Neuronal stem cell (in vitro differentiated cells): ENCODE measurements around the gene MFAP2.
A peak's percentile ranks its signal among the peaks of the same experiment; 100 is the strongest.

Source experiments
- DNase-seq: peaks from one replicate; pipeline ENCODE4 v3.0.0-alpha.2; 2013; ENCODE audit warnings: low spot score
- H2AFZ ChIP-seq: one replicate; pipeline ENCODE4 v1.6.1; 2013; ENCODE audit warnings: mild to moderate bottlenecking, low read length, inconsistent platforms
- H2AK5ac ChIP-seq: 2 replicates; pipeline ENCODE4 v1.6.1; 2013; ENCODE audit warnings: low read depth, mild to moderate bottlenecking, inconsistent platforms, low read length, moderate library complexity, mixed read lengths
- H2BK120ac ChIP-seq: 2 replicates; pipeline ENCODE4 v1.6.1; 2013; ENCODE audit warnings: low read depth, mild to moderate bottlenecking, inconsistent platforms, low read length, moderate library complexity, mixed read lengths
- H2BK12ac ChIP-seq: one replicate; pipeline ENCODE4 v1.6.1; 2013; ENCODE audit warnings: low read length, inconsistent platforms
- H2BK15ac ChIP-seq: 2 replicates; pipeline ENCODE4 v1.6.1; 2013; ENCODE audit warnings: mild to moderate bottlenecking, low read length, inconsistent platforms, mixed read lengths
- H2BK5ac ChIP-seq: one replicate; pipeline ENCODE4 v1.6.1; 2013; ENCODE audit warnings: inconsistent platforms, mild to moderate bottlenecking, low read length, moderate library complexity
- H3K14ac ChIP-seq: one replicate; pipeline ENCODE4 v1.6.1; 2013; ENCODE audit warnings: low read length, inconsistent platforms
- H3K18ac ChIP-seq: 2 replicates; pipeline ENCODE4 v1.6.1; 2013; ENCODE audit warnings: low read length, inconsistent platforms
- H3K23ac ChIP-seq: 2 replicates; pipeline ENCODE4 v1.6.1; 2013; ENCODE audit warnings: low read depth, mild to moderate bottlenecking, mixed read lengths, low read length, inconsistent platforms; ENCODE audit not compliant: poor library complexity
- H3K27ac ChIP-seq: replicated peaks from 3 replicates; pipeline ENCODE4 v1.5.1; 2013; ENCODE audit warnings: low read length, inconsistent platforms
- H3K27me3 ChIP-seq, 3 experiments: 2 replicates each; pipeline ENCODE4 v1.6.1; 2013; ENCODE audit warnings: low read length in 3 of 3, mild to moderate bottlenecking in 2 of 3, inconsistent platforms in 1 of 3, low read depth in 1 of 3, mixed read lengths in 1 of 3, moderate library complexity in 1 of 3; ENCODE audit not compliant: control insufficient read depth in 3 of 3, insufficient read depth in 3 of 3
- H3K36me3 ChIP-seq, 2 donors: replicated peaks in 1 of 2; 2 replicates each; pipeline ENCODE4 v1.6.1; 2013; ENCODE audit warnings: low read length in 2 of 2; ENCODE audit not compliant: control insufficient read depth in 2 of 2, insufficient read depth in 2 of 2
- H3K4ac ChIP-seq: 2 replicates; pipeline ENCODE4 v1.6.1; 2013; ENCODE audit warnings: inconsistent platforms, mild to moderate bottlenecking, low read length, moderate library complexity
- H3K4me1 ChIP-seq, 2 donors: 1 replicate in 1 of 2; 2 replicates in 1 of 2; pipeline ENCODE4 v1.6.1; 2013; ENCODE audit warnings: low read length in 2 of 2, low read depth in 1 of 2; ENCODE audit not compliant: control insufficient read depth in 2 of 2, insufficient read depth in 1 of 2
- H3K4me2 ChIP-seq: one replicate; pipeline ENCODE4 v1.6.1; 2013; ENCODE audit warnings: mild to moderate bottlenecking, low read length, inconsistent platforms; ENCODE audit not compliant: insufficient read depth, poor library complexity, severe bottlenecking
- H3K4me3 ChIP-seq, 2 donors: 2 replicates each; pipeline ENCODE4 v1.5.1; 2013; ENCODE audit warnings: low read length in 2 of 2, mild to moderate bottlenecking in 2 of 2, inconsistent platforms in 1 of 2, moderate library complexity in 1 of 2
- H3K79me1 ChIP-seq: one replicate; pipeline ENCODE4 v1.6.1; 2013; ENCODE audit warnings: low read depth, mild to moderate bottlenecking, inconsistent platforms, low read length, moderate library complexity
- H3K9ac ChIP-seq: one replicate; pipeline ENCODE4 v1.6.1; 2013; ENCODE audit warnings: mild to moderate bottlenecking, low read depth, low read length, inconsistent platforms; ENCODE audit not compliant: poor library complexity
- H3K9me3 ChIP-seq, 2 donors: replicated peaks in 1 of 2; 2 replicates each; pipeline versions ENCODE3 to v1.6.1; 2013; ENCODE audit warnings: low read length in 2 of 2, mild to moderate bottlenecking in 2 of 2, inconsistent platforms in 1 of 2, low read depth in 1 of 2, mixed read lengths in 1 of 2, moderate library complexity in 1 of 2; ENCODE audit not compliant: control insufficient read depth in 2 of 2, insufficient read depth in 1 of 2
- H4K8ac ChIP-seq: one replicate; pipeline ENCODE4 v1.6.1; 2013; ENCODE audit warnings: low read depth, mild to moderate bottlenecking, inconsistent platforms, low read length, moderate library complexity
- H4K91ac ChIP-seq: one replicate; pipeline ENCODE4 v1.6.1; 2013; ENCODE audit warnings: low read length, low read depth, mild to moderate bottlenecking, inconsistent platforms; ENCODE audit not compliant: poor library complexity
- WGBS, 2 donors: extraction: QIAGEN DNeasy Blood & Tissue Kit; methylation state at CpG; one replicate each; pipeline ENCODE4 v1.1.7; 2013; ENCODE audit warnings: missing lambda C conversion rate in 2 of 2, mixed read lengths in 1 of 2; ENCODE audit not compliant: insufficient read length in 2 of 2, insufficient replicate concordance in 1 of 2; ENCODE audit errors: extremely low coverage in 2 of 2; 5-methylcytosine and 5-hydroxymethylcytosine counted together

The MFAP2 gene

GRCh38 chr1:17008208-17008855, 27.9 kb upstream of the MFAP2 start:
- H2AFZ ChIP-seq: no peak overlapping the region
- no peak overlapping the region for H3K27ac ChIP-seq
- H3K4ac ChIP-seq: no peak overlapping the region
- H2BK120ac ChIP-seq: no peak overlapping the region
- no peak overlapping the region for H3K23ac ChIP-seq
- H4K8ac ChIP-seq: no peak overlapping the region
- H3K4me2 ChIP-seq: no peak overlapping the region
- no peak overlapping the region for H2BK5ac ChIP-seq
- H3K18ac ChIP-seq: no peak overlapping the region
- H2BK12ac ChIP-seq: no peak overlapping the region
- H3K79me1 ChIP-seq: no peaks in the 10 kb centered on the region
- no peak overlapping the region for H3K14ac ChIP-seq
- no peak overlapping the region for H3K4me3 ChIP-seq
- DNase-seq: no peak
- peaks cover 0 to 3% (median 2%) of the 10 kb centered on the region in 3 experiments for H3K27me3 ChIP-seq
- H2AK5ac ChIP-seq: no peak overlapping the region
- H3K36me3 ChIP-seq: peaks cover 10 to 18% of the 10 kb centered on the region in 2 donors
- no peak overlapping the region for H2BK15ac ChIP-seq
- no peaks in the 10 kb centered on the region for H3K9me3 ChIP-seq
- H3K9ac ChIP-seq: no peak overlapping the region
- WGBS, 2 donors: no CpG with 5 or more reads among the region's 15 CpGs
- H4K91ac ChIP-seq: no peak overlapping the region
- H3K4me1 ChIP-seq: peaks cover 11 to 15% of the 10 kb centered on the region in 2 donors

- peaks cover 16 to 29% of the 10 kb centered on the region in 2 donors for H3K36me3 ChIP-seq
- no CpG with 5 or more reads among the region's 8 CpGs for WGBS, 2 donors
- peak overlapping the region; percentile 44 for H3K9ac ChIP-seq
- H4K91ac ChIP-seq: no peak overlapping the region
- no peak overlapping the region for H3K18ac ChIP-seq
- no peak overlapping the region for H3K4me2 ChIP-seq
- H3K4ac ChIP-seq: no peak overlapping the region
- H3K4me1 ChIP-seq: peaks cover 6 to 7% of the 10 kb centered on the region in 2 donors
- H4K8ac ChIP-seq: peak overlapping the region; percentile 82
- no peak overlapping the region for H2AK5ac ChIP-seq
- H3K27me3 ChIP-seq: peaks cover 0 to 2% (median 0%) of the 10 kb centered on the region in 3 experiments
- H3K27ac ChIP-seq: no peak overlapping the region
- H2AFZ ChIP-seq: no peak overlapping the region
- no peaks in the 10 kb centered on the region for H3K9me3 ChIP-seq
- DNase-seq: no peak
- H2BK120ac ChIP-seq: no peak overlapping the region
- peaks cover 2% of the 10 kb centered on the region for H3K79me1 ChIP-seq
- no peak overlapping the region for H3K23ac ChIP-seq
- H2BK5ac ChIP-seq: no peak overlapping the region
- H2BK15ac ChIP-seq: no peak overlapping the region
- H3K4me3 ChIP-seq: no peak overlapping the region
- H2BK12ac ChIP-seq: no peak overlapping the region
- H3K14ac ChIP-seq: no peak overlapping the region
These were observed 26.7 kb upstream of the MFAP2 start for GRCh38 chr1:17007121-17007520.

- Histone ChIP-seq H3K79me1 (peaks cover 2% of the 10 kb centered on the region), H3K36me3 (peaks cover 21 to 35% of the 10 kb centered on the region in 2 donors), H3K4me1 (no peaks in the 10 kb centered on the region), H3K4me3 (no peak overlapping the region), H2BK12ac (peak overlapping the region; percentile 73), H2BK5ac (peak overlapping the region; percentile 75), H3K27ac (no peak overlapping the region), H2AK5ac (no peak overlapping the region), H3K9ac (no peak overlapping the region), H3K4ac (no peak overlapping the region), H4K8ac (no peak overlapping the region), H3K23ac (no peak overlapping the region), H3K4me2 (no peak overlapping the region), H2AFZ (no peak overlapping the region), H3K9me3 (no peaks in the 10 kb centered on the region), H2BK15ac (no peak overlapping the region), H3K14ac (peak overlapping the region; percentile 56), H3K18ac (no peak overlapping the region), H4K91ac (no peak overlapping the region), H3K27me3 (no peaks in the 10 kb centered on the region), H2BK120ac (no peak overlapping the region)
- DNase-seq: no peak
- WGBS, 2 donors: no CpG with 5 or more reads among the region's 19 CpGs
These were observed 24.9 kb upstream of the MFAP2 start for GRCh38 chr1:17005365-17005740.

GRCh38 chr1:17004466-17005364, 24.3 kb upstream of the MFAP2 start:
- no peak for DNase-seq
- H3K36me3 ChIP-seq: peaks cover 22 to 35% of the 10 kb centered on the region in 2 donors
- H3K23ac ChIP-seq: no peak overlapping the region
- H3K79me1 ChIP-seq: peaks cover 2% of the 10 kb centered on the region
- no peak overlapping the region for H3K18ac ChIP-seq
- no peak overlapping the region for H3K4ac ChIP-seq
- H4K8ac ChIP-seq: no peak overlapping the region
- no peak overlapping the region for H3K4me2 ChIP-seq
- no peak overlapping the region for H3K4me3 ChIP-seq
- H3K4me1 ChIP-seq: no peaks in the 10 kb centered on the region
- no peak overlapping the region for H3K14ac ChIP-seq
- WGBS, 2 donors: no CpG with 5 or more reads among the region's 24 CpGs
- H2BK120ac ChIP-seq: no peak overlapping the region
- no peak overlapping the region for H4K91ac ChIP-seq
- no peaks in the 10 kb centered on the region for H3K9me3 ChIP-seq
- no peak overlapping the region for H3K27ac ChIP-seq
- H3K9ac ChIP-seq: no peak overlapping the region
- H2BK12ac ChIP-seq: peak overlapping the region; percentile 73
- H2AFZ ChIP-seq: no peak overlapping the region
- H3K27me3 ChIP-seq: no peaks in the 10 kb centered on the region
- no peak overlapping the region for H2AK5ac ChIP-seq
- no peak overlapping the region for H2BK15ac ChIP-seq
- H2BK5ac ChIP-seq: peak overlapping the region; percentile 75
